HK-2 (cell line): ENCODE data around the gene ANO2.
"Not testable (repeated sequence)": the region's sequence is repeated elsewhere in the genome, so short reads cannot be mapped to it uniquely, and the experiment has no call there.

Experiments used
- DNase-seq: peaks from one replicate; pipeline ENCODE4 v3.0.0-alpha.2; 2018; ENCODE audit not compliant: unreplicated experiment

Gene ANO2

GRCh38 chr12:5818877-5819276 lies 126.2 kb downstream of the ANO2 start:
- DNase-seq = not testable (repeated sequence)

GRCh38 chr12:5817246-5817645 lies 127.8 kb downstream of the ANO2 start:
- no peak for DNase-seq

- DNase-seq = no peak
These were observed 135.5 kb downstream of the ANO2 start for GRCh38 chr12:5809586-5809985.

- peak; percentile 78 for DNase-seq
These were observed 136.1 kb downstream of the ANO2 start for GRCh38 chr12:5808981-5809380.

- DNase-seq = no peak
These were observed 137.4 kb downstream of the ANO2 start for GRCh38 chr12:5807514-5808219.

- DNase-seq = peak; percentile 52
These were observed 138.0 kb downstream of the ANO2 start for GRCh38 chr12:5807090-5807414.

GRCh38 chr12:5806371-5807089 lies 138.5 kb downstream of the ANO2 start:
- peak; percentile 60 for DNase-seq

GRCh38 chr12:5803532-5803931 lies 141.5 kb downstream of the ANO2 start:
- DNase-seq = no peak

- DNase-seq = no peak
These were observed 146.6 kb downstream of the ANO2 start for GRCh38 chr12:5798242-5799015.

GRCh38 chr12:5797661-5798060 lies 147.4 kb downstream of the ANO2 start:
- DNase-seq = no peak

GRCh38 chr12:5796959-5797225 lies 148.2 kb downstream of the ANO2 start:
- no peak for DNase-seq

GRCh38 chr12:5796171-5796958 lies 148.7 kb downstream of the ANO2 start:
- peak; percentile 47 for DNase-seq

- DNase-seq = no peak
These were observed 150.9 kb downstream of the ANO2 start for GRCh38 chr12:5794156-5794555.

GRCh38 chr12:5792343-5792742 lies 152.7 kb downstream of the ANO2 start:
- no peak for DNase-seq

- DNase-seq = no peak
These were observed 155.5 kb downstream of the ANO2 start for GRCh38 chr12:5789469-5789968.

- DNase-seq = no peak
These were observed 157.2 kb downstream of the ANO2 start for GRCh38 chr12:5787828-5788227.

- DNase-seq = no peak
These were observed 159.5 kb downstream of the ANO2 start for GRCh38 chr12:5785601-5786000.

- no peak for DNase-seq
These were observed 160.5 kb downstream of the ANO2 start for GRCh38 chr12:5784462-5785130.

- no peak for DNase-seq
These were observed 161.7 kb downstream of the ANO2 start for GRCh38 chr12:5783289-5783920.

GRCh38 chr12:5780536-5780935 lies 164.5 kb downstream of the ANO2 start:
- DNase-seq = no peak

GRCh38 chr12:5779401-5779800 lies 165.7 kb downstream of the ANO2 start:
- no peak for DNase-seq
